ENCODE measurements around the gene GHDC.

DNA sequence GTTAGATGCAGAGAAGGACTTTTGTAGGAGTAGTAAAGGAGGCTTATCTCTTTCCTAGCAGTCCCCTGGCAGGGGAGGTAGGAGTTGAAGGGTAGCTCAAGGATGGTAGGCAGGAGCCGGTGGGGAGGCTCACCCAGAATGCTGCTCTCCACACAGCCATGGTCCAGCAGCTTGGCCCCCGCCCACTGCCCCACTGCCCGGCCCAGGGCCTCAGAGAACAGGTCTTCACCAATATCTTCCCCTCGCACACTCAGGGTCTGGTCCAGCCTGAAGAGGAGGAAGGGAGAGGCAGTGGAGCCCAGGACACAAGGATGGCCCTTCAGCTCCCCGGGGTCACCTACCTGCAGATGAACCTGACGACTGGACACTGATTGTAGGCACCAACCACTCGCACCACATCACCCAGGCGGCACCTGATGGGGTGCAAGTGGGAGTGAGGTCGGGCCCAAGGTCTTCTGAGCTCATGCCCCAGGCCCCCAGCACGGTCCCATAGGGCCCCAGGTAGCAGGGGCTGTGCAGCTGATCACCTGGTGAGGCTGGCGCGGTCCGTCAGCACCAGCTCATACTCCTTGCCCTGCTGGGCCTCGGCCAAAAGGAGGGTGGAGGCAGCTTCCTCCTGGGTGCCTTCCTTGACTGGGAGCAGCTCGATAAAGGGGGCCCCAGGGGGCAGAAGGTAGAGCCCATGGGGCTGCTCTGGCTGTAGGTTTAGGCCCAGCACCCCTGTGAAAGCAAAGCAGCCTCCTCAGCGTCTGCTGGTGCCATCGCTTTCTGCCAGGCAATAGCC is 3.6 kb downstream of the GHDC start:
- TF ChIP-seq, protein P1, sequence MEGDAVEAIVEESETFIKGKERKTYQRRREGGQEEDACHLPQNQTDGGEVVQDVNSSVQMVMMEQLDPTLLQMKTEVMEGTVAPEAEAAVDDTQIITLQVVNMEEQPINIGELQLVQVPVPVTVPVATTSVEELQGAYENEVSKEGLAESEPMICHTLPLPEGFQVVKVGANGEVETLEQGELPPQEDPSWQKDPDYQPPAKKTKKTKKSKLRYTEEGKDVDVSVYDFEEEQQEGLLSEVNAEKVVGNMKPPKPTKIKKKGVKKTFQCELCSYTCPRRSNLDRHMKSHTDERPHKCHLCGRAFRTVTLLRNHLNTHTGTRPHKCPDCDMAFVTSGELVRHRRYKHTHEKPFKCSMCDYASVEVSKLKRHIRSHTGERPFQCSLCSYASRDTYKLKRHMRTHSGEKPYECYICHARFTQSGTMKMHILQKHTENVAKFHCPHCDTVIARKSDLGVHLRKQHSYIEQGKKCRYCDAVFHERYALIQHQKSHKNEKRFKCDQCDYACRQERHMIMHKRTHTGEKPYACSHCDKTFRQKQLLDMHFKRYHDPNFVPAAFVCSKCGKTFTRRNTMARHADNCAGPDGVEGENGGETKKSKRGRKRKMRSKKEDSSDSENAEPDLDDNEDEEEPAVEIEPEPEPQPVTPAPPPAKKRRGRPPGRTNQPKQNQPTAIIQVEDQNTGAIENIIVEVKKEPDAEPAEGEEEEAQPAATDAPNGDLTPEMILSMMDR (IDR thresholded peaks at IDR 0.05) = no peak
- TF ChIP-seq POLR2A (IDR thresholded peaks at IDR 0.05) = no peak
- TF ChIP-seq POLR2AphosphoS5 (IDR thresholded peaks at IDR 0.05) = no peak
